Trophoblast cell (in vitro differentiated cells and primary cell): ENCODE results near the gene DEFB124.
A peak's percentile ranks its signal among the peaks of the same experiment; 100 is the strongest.

ENCODE experiments used
- DNase-seq, 2 donors: peaks; one replicate each; pipeline ENCODE4 v3.0.0-alpha.2; 2016
- H2AFZ ChIP-seq: 2 replicates; pipeline ENCODE4 v1.6.1; 2013; ENCODE audit warnings: low read length, moderate library complexity, mild to moderate bottlenecking; ENCODE audit not compliant: insufficient read depth, poor library complexity
- H2AK5ac ChIP-seq: 2 replicates; pipeline ENCODE4 v1.6.1; 2013; ENCODE audit warnings: mild to moderate bottlenecking, low read length
- H2BK120ac ChIP-seq: 2 replicates; pipeline ENCODE4 v1.6.1; 2013; ENCODE audit warnings: low read length, mild to moderate bottlenecking, moderate library complexity; ENCODE audit not compliant: insufficient read depth, poor library complexity
- H2BK12ac ChIP-seq: 2 replicates; pipeline ENCODE4 v1.6.1; 2013; ENCODE audit warnings: mild to moderate bottlenecking, low read length, moderate library complexity
- H2BK5ac ChIP-seq: 2 replicates; pipeline ENCODE4 v1.6.1; 2013; ENCODE audit warnings: low read length, low read depth, moderate library complexity, mild to moderate bottlenecking; ENCODE audit not compliant: poor library complexity
- H3K14ac ChIP-seq: 2 replicates; pipeline ENCODE4 v1.6.1; 2013; ENCODE audit warnings: mild to moderate bottlenecking, low read length
- H3K18ac ChIP-seq: 2 replicates; pipeline ENCODE4 v1.6.1; 2013; ENCODE audit warnings: mild to moderate bottlenecking, low read length
- H3K23ac ChIP-seq: 2 replicates; pipeline ENCODE4 v1.6.1; 2013; ENCODE audit warnings: low read length
- H3K27ac ChIP-seq: 2 replicates; pipeline ENCODE4 v1.5.1; 2013; ENCODE audit warnings: low read depth, mild to moderate bottlenecking, inconsistent platforms, low read length, moderate library complexity
- H3K27me3 ChIP-seq: 2 replicates; pipeline ENCODE4 v1.6.1; 2013; ENCODE audit warnings: inconsistent platforms, mild to moderate bottlenecking, low read length, moderate library complexity; ENCODE audit not compliant: insufficient read depth
- H3K36me3 ChIP-seq, 2 experiments: 1 replicate in 1 of 2; 2 replicates in 1 of 2; pipeline ENCODE4 v1.6.1; 2013; ENCODE audit warnings: low read length in 2 of 2, mild to moderate bottlenecking in 2 of 2, moderate library complexity in 1 of 2; ENCODE audit not compliant: insufficient read depth in 2 of 2, control insufficient read depth in 1 of 2
- H3K4ac ChIP-seq: 2 replicates; pipeline ENCODE4 v1.6.1; 2013; ENCODE audit warnings: low read depth, mild to moderate bottlenecking, low read length, moderate library complexity
- H3K4me1 ChIP-seq, 2 experiments: 1 replicate in 1 of 2; 2 replicates in 1 of 2; pipeline ENCODE4 v1.6.1; 2013; ENCODE audit warnings: low read length in 2 of 2, mild to moderate bottlenecking in 2 of 2, moderate library complexity in 1 of 2; ENCODE audit not compliant: insufficient read depth in 2 of 2, control insufficient read depth in 1 of 2
- H3K4me2 ChIP-seq: 2 replicates; pipeline ENCODE4 v1.6.1; 2013; ENCODE audit warnings: inconsistent platforms, mild to moderate bottlenecking, low read length, moderate library complexity
- H3K4me3 ChIP-seq: 2 replicates; pipeline ENCODE4 v1.5.1; 2013; ENCODE audit warnings: mild to moderate bottlenecking, low read depth, low read length, inconsistent platforms
- H3K79me1 ChIP-seq: one replicate; pipeline ENCODE4 v1.6.1; 2013; ENCODE audit warnings: low read length
- H3K79me2 ChIP-seq: 2 replicates; pipeline ENCODE4 v1.6.1; 2013; ENCODE audit warnings: low read length, mild to moderate bottlenecking; ENCODE audit not compliant: control insufficient read depth, insufficient read depth, poor library complexity
- H3K9ac ChIP-seq: 2 replicates; pipeline ENCODE4 v1.6.1; 2013; ENCODE audit warnings: mild to moderate bottlenecking, low read length
- H3K9me3 ChIP-seq: 2 replicates; pipeline ENCODE4 v1.6.1; 2013; ENCODE audit warnings: low read depth, mild to moderate bottlenecking, control low read depth, inconsistent platforms, low read length; ENCODE audit not compliant: insufficient read depth
- H4K12ac ChIP-seq: 2 replicates; pipeline ENCODE4 v1.6.1; 2013; ENCODE audit warnings: low read depth, mild to moderate bottlenecking, low read length, moderate library complexity
- H4K8ac ChIP-seq: 2 replicates; pipeline ENCODE4 v1.6.1; 2013; ENCODE audit warnings: low read depth, mild to moderate bottlenecking, low read length, moderate library complexity
- H4K91ac ChIP-seq: one replicate; pipeline ENCODE4 v1.6.1; 2013; ENCODE audit warnings: low read depth, mild to moderate bottlenecking, low read length, moderate library complexity
- WGBS: extraction: QIAGEN DNeasy Blood & Tissue Kit; methylation state at CpG from one replicate; pipeline ENCODE4 v1.1.7; 2013; ENCODE audit warnings: missing lambda C conversion rate; ENCODE audit not compliant: insufficient read length, insufficient coverage; ENCODE audit errors: extremely low coverage; 5-methylcytosine and 5-hydroxymethylcytosine counted together

Gene DEFB124

DNA sequence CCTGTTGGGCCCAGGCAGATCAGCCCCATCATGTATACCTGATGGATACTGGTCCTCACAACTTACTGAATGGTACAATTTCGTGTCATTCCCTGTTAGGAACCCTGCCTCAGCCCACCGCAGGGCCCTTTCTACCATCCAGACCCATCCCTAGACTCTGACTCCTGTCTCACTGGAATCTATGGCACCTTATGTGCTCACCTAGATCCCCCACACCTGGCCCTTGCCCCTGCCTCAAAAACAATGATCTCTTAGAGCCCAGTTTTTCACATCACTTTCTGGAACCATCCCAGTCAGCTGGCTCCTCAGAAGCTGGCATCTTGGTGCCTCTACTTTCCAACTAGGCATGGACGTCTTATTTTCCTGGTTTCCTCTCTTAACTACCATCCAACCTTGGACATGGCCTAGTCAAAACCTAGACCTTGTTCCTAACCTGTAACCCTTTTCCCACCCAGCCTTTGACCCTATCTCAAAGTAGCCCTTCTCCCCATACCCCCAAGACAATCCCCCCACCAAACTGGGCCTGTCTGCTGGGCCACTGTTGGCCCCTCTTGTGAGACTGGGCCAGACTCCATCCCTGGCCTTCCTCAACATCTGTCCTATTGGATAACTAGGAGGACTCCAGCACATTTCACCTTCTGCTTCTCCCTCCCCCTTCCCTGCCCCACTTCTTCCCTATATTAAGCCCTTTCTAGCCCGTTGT lies 40.3 kb upstream of the DEFB124 start:
- H2BK12ac ChIP-seq = no peak overlapping the region
- peak overlapping the region; percentile 39 for H3K4ac ChIP-seq
- H4K91ac ChIP-seq = peak overlapping the region; percentile 71
- peak overlapping the region; percentile 88 for H3K4me2 ChIP-seq
- no peak overlapping the region for H3K27ac ChIP-seq
- peak overlapping the region; percentile 51 for H4K12ac ChIP-seq
- no peak for DNase-seq
- peak overlapping the region; percentile 63 for H4K8ac ChIP-seq
- H3K9ac ChIP-seq = peak overlapping the region; percentile 61
- H3K4me3 ChIP-seq = peak overlapping the region; percentile 92
- H2BK5ac ChIP-seq = no peak overlapping the region
- peak overlapping the region; percentile 74 for H3K14ac ChIP-seq
- peaks cover 16 to 17% of the 10 kb centered on the region in 2 experiments for H3K4me1 ChIP-seq
- WGBS = no CpG with 5 or more reads among the region's 4 CpGs
- H3K18ac ChIP-seq = peak overlapping the region; percentile 69
- H3K23ac ChIP-seq = no peak overlapping the region
- no peaks in the 10 kb centered on the region for H3K27me3 ChIP-seq
- H2BK120ac ChIP-seq = no peak overlapping the region
- H3K79me1 ChIP-seq = peaks cover 7% of the 10 kb centered on the region
- peak overlapping the region; percentile 38 for H2AFZ ChIP-seq
- H3K9me3 ChIP-seq = no peaks in the 10 kb centered on the region
- H3K36me3 ChIP-seq = peaks cover 8 to 16% of the 10 kb centered on the region in 2 experiments
- H3K79me2 ChIP-seq = peaks cover 13% of the 10 kb centered on the region
- peak overlapping the region; percentile 40 for H2AK5ac ChIP-seq

DNA sequence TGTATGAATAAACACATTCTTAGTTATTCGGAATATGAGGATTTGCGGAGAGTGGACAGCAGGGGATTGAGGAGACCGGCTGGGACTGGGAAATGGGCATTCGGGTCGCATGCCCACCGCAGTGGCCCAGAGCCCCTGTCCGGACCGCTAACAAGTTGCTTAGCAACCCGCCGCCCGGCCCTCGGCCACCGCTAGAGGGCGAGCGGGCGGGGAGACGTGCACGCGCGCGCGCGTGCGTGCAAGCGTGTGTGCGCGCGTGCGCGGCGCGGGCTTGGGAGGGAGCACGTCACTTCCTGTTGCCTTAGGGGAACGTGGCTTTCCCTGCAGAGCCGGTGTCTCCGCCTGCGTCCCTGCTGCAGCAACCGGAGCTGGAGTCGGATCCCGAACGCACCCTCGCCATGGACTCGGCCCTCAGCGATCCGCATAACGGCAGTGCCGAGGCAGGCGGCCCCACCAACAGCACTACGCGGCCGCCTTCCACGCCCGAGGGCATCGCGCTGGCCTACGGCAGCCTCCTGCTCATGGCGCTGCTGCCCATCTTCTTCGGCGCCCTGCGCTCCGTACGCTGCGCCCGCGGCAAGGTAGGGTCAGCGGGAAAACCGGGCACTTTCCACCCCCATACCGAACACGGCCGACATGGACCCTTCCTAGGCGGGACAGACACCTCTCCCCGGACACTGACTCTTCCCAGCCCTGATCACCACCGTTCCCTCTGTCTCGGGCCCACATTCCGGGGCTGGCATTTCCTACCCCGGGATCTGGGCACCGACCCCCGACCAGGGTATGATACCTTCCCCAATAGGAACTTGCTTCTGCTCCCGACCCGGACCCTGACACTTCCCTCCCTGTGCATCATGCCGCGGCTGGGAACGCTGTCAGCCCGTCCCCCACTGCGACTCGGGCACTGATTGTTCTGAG lies 39.5 kb upstream of the DEFB124 start, which contains the start of gene HM13:
TSS of gene HM13 (plus strand) at position 289 of the 918 bp plus-strand sequence. CDS start at position 399, 110 bp downstream.
- peaks cover 13% of the 10 kb centered on the region for H3K79me2 ChIP-seq
- H3K9me3 ChIP-seq = no peaks in the 10 kb centered on the region
- H3K27me3 ChIP-seq = no peaks in the 10 kb centered on the region
- peak within 1 kb of the TSS; percentile 71 for H4K91ac ChIP-seq
- H3K14ac ChIP-seq = peak within 1 kb of the TSS; percentile 74
- H3K27ac ChIP-seq = peak within 1 kb of the TSS; percentile 33
- peak within 1 kb of the TSS; percentile 63 for H4K8ac ChIP-seq
- peak within 1 kb of the TSS; percentile 36 for H2BK5ac ChIP-seq
- peaks cover 7% of the 10 kb centered on the region for H3K79me1 ChIP-seq
- peak within 1 kb of the TSS; percentile 56 for H2AFZ ChIP-seq
- peak within 1 kb of the TSS; percentile 88 for H3K4me2 ChIP-seq
- peaks cover 8 to 16% of the 10 kb centered on the region in 2 experiments for H3K36me3 ChIP-seq
- H2BK120ac ChIP-seq = peak within 1 kb of the TSS; percentile 18
- H3K4ac ChIP-seq = peak within 1 kb of the TSS; percentile 39
- peak within 1 kb of the TSS; percentile 51 for H4K12ac ChIP-seq
- peak within 1 kb of the TSS; percentile 61 for H3K9ac ChIP-seq
- H2AK5ac ChIP-seq = peak within 1 kb of the TSS; percentile 40
- H3K4me3 ChIP-seq = peak within 1 kb of the TSS; percentile 92
- peak; percentile 90 to 99 for DNase-seq
- peaks cover 16 to 17% of the 10 kb centered on the region in 2 experiments for H3K4me1 ChIP-seq
- no peak within 1 kb of the TSS for H3K23ac ChIP-seq
- H3K18ac ChIP-seq = peak within 1 kb of the TSS; percentile 69
- no peak within 1 kb of the TSS for H2BK12ac ChIP-seq
- WGBS = no CpG with 5 or more reads among the region's 86 CpGs

DNA sequence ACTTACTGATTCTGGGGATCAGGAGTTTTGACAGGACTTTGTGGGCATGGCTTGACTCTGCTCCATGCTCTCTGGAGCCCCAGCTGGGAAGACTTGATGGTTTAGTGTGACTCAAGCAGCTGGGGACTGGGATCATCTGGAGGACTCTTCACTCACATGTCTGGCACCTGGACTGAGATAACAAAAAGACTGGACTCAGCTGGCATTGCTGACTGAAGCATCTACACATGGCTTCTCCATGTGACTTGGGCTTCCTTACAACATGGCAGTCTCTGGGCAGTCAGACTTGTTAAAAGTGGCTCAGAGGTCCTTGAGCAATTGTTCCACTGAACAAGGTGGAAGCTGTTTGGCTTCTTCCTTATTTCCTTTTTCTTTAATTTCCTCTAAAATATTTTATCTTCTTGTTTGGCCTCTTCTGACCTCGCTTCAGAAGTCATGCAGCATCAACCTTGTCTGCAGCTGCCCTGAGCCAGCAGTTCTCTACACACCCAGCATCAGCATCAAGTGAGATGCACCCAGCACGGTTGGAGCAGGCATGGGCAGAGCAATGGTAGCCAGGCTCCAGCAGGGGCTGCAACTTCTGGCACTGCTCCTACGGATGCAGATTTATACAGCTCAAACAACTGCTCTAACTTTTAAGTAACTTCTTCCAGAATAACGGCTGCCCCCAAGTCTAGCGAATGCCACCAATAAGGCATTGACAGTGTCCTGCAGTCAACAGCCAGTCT lies 33.8 kb upstream of the DEFB124 start:
- Histone ChIP-seq H3K27ac (no peak overlapping the region), H3K23ac (no peak overlapping the region)

DNA sequence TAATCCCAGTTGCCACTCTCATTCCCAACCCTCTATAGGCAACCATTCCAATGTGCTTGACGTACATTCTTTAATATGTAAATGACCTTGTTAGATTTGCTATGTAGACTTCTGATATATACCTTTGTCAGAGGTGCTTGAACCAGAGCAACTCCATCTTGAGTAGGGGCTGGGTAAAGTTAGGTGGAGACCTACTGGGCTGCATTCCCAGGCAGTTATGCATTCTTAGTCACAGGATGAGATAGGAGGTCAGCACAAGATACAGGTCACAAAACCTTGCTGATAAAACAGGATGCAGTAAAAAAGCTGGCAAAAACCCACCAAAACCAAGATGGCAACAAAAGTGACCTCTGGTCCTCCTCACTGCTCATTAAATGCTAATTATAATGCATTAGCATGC lies 31.0 kb upstream of the DEFB124 start:
- H2AK5ac ChIP-seq = no peak overlapping the region
- no peak overlapping the region for H3K9ac ChIP-seq
- H3K18ac ChIP-seq = no peak overlapping the region
- H3K4me3 ChIP-seq = no peak overlapping the region
- no peaks in the 10 kb centered on the region for H3K4me1 ChIP-seq
- WGBS = no CpG with 5 or more reads among the region's 1 CpG
- no peak overlapping the region for H2BK120ac ChIP-seq
- H2BK12ac ChIP-seq = no peak overlapping the region
- no peak overlapping the region for H4K8ac ChIP-seq
- no peaks in the 10 kb centered on the region for H3K36me3 ChIP-seq
- H4K12ac ChIP-seq = no peak overlapping the region
- H3K4ac ChIP-seq = no peak overlapping the region
- H3K79me1 ChIP-seq = no peaks in the 10 kb centered on the region
- no peak overlapping the region for H4K91ac ChIP-seq
- H3K79me2 ChIP-seq = no peaks in the 10 kb centered on the region
- no peaks in the 10 kb centered on the region for H3K27me3 ChIP-seq
- no peak overlapping the region for H3K4me2 ChIP-seq
- H3K23ac ChIP-seq = no peak overlapping the region
- no peak overlapping the region for H2AFZ ChIP-seq
- no peak overlapping the region for H3K27ac ChIP-seq
- peak; percentile 36 to 62 for DNase-seq
- H3K14ac ChIP-seq = no peak overlapping the region
- H2BK5ac ChIP-seq = no peak overlapping the region
- H3K9me3 ChIP-seq = peaks cover 3% of the 10 kb centered on the region

More for the DNA sequence above, 33.8 kb upstream of the DEFB124 start:
- no peak overlapping the region for H2BK12ac ChIP-seq
- H4K91ac ChIP-seq = no peak overlapping the region
- H3K14ac ChIP-seq = no peak overlapping the region
- H3K4me2 ChIP-seq = no peak overlapping the region
- DNase-seq = no peak
- H3K4me1 ChIP-seq = no peaks in the 10 kb centered on the region
- H2AK5ac ChIP-seq = no peak overlapping the region
- no peak overlapping the region for H3K4ac ChIP-seq
- no peak overlapping the region for H2BK120ac ChIP-seq
- no peak overlapping the region for H4K8ac ChIP-seq
- H4K12ac ChIP-seq = no peak overlapping the region
- no peak overlapping the region for H2BK5ac ChIP-seq
- no peaks in the 10 kb centered on the region for H3K27me3 ChIP-seq
- H3K79me2 ChIP-seq = no peaks in the 10 kb centered on the region
- WGBS = no CpG with 5 or more reads among the region's 5 CpGs
- no peak overlapping the region for H2AFZ ChIP-seq
- no peak overlapping the region for H3K18ac ChIP-seq
- H3K79me1 ChIP-seq = no peaks in the 10 kb centered on the region
- no peak overlapping the region for H3K9ac ChIP-seq
- H3K9me3 ChIP-seq = peaks cover 3% of the 10 kb centered on the region
- H3K4me3 ChIP-seq = no peak overlapping the region
- H3K36me3 ChIP-seq = no peaks in the 10 kb centered on the region
